ENCODE data around the gene ACAD8. TPM values are rescaled to one million over a fixed set of nuclear protein-coding genes. Genes with fewer than 3 reads are reported as not detected.

ACAD8 gene
- total and polyA plus RNA-seq, 2 of the 4 experiments (the other 2 are of a cell fraction), result 11.1 to 21.2 TPM

DNA sequence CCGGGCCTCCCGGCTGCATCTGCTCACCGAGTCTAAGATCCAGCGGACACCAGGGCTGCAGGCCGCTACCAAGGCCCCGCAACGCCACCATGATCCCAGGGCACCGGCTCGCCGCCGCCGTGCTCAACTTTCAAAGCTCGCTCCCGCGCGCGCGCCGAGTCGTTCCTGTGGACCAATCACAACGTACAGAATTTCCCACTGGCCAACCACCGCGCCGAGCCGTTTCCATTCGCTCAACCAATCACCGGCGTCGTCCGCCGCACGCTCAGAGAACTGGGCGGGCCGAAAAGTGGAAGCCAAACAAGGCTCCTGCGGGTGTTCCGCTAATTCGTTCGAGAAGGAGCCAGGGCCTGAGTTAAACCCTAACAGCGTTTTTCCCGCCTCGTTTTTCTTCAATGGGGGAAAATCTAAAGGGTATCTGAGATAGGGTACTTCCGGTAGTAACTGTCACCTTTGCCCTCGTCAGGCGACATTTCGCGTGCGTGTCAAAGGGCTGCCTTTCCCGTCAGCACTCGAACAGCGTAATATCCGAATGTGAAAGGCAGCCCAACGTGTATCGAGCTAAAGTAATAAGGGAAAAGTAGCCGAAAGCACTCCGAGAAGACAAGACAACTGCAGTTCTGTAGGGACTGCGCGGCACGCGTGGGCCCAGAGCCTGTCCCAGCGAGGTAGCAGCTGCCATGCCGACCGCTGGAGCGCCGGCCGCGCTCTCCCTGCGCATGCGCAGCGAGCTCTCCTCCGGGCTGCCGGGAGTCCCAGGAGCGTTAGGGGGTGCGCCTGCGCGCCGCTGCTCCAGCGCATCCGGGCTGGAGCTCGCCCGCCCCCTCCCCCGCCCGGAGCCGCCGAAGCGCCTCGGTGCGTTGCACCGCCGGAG is 29.3 kb upstream of the ACAD8 start, which contains the start of the genes NCAPD3 and VPS26B:
TSS of gene NCAPD3 (minus strand) at position 132 of the 874 bp plus-strand sequence. CDS start at position 91, 41 bp downstream.
TSS of gene VPS26B (plus strand) at position 836 of the 874 bp plus-strand sequence. CDS start 452 bp downstream, outside the sequence.
- in situ Hi-C loops (cut with MboI; ENCODE audit: low sequenced_read_pairs), result no loop called here
- peak within 1 kb of the TSS; percentile 43 for H3K18ac ChIP-seq (ENCODE audit: low read depth, low read length)
- TF ChIP-seq BHLHE40 (IDR thresholded peaks at IDR 0.05; ENCODE audit: low read depth, low read length), result peak; percentile 76
- TF ChIP-seq, protein P1, sequence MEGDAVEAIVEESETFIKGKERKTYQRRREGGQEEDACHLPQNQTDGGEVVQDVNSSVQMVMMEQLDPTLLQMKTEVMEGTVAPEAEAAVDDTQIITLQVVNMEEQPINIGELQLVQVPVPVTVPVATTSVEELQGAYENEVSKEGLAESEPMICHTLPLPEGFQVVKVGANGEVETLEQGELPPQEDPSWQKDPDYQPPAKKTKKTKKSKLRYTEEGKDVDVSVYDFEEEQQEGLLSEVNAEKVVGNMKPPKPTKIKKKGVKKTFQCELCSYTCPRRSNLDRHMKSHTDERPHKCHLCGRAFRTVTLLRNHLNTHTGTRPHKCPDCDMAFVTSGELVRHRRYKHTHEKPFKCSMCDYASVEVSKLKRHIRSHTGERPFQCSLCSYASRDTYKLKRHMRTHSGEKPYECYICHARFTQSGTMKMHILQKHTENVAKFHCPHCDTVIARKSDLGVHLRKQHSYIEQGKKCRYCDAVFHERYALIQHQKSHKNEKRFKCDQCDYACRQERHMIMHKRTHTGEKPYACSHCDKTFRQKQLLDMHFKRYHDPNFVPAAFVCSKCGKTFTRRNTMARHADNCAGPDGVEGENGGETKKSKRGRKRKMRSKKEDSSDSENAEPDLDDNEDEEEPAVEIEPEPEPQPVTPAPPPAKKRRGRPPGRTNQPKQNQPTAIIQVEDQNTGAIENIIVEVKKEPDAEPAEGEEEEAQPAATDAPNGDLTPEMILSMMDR (conservative IDR thresholded peaks at IDR 0.05; ENCODE audit: low read depth, low read length), result no peak
- no peak for TF ChIP-seq RFX5 (IDR thresholded peaks at IDR 0.05; ENCODE audit: low read depth, low read length)
- TF ChIP-seq POLR2A (IDR thresholded peaks at IDR 0.05; ENCODE audit: low read depth, low read length), result peak; percentile 71
- no peak for TF ChIP-seq CHD1 (IDR thresholded peaks at IDR 0.05; ENCODE audit: low read depth, low read length)
- TF ChIP-seq RCOR1 (IDR thresholded peaks at IDR 0.05; ENCODE audit: insufficient replicate concordance, low read length), result no peak
- peak; percentile 73 for TF ChIP-seq MAZ (IDR thresholded peaks at IDR 0.05; ENCODE audit: borderline replicate concordance, low read depth, low read length)
- peak; percentile 99 for TF ChIP-seq MXI1 (IDR thresholded peaks at IDR 0.05; ENCODE audit: borderline replicate concordance, low read depth, low read length)
- no peak for TF ChIP-seq NFE2L2 (IDR thresholded peaks at IDR 0.05; ENCODE audit: low read depth, low read length)
- peak; percentile 54; the same call in 1 of the 2 replicates for TF ChIP-seq FOS (IDR thresholded peaks at IDR 0.05; ENCODE audit: low read depth, low read length)
- TF ChIP-seq, protein P2, sequence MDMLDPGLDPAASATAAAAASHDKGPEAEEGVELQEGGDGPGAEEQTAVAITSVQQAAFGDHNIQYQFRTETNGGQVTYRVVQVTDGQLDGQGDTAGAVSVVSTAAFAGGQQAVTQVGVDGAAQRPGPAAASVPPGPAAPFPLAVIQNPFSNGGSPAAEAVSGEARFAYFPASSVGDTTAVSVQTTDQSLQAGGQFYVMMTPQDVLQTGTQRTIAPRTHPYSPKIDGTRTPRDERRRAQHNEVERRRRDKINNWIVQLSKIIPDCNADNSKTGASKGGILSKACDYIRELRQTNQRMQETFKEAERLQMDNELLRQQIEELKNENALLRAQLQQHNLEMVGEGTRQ (IDR thresholded peaks at IDR 0.05; ENCODE audit: low read depth, low read length), result 0 out of 2 replicates have a peak, but pooled peaks have one; percentile 7
- no peak for TF ChIP-seq MAFK (IDR thresholded peaks at IDR 0.05; ENCODE audit: low read depth, low read length)
- TF ChIP-seq CEBPB (IDR thresholded peaks at IDR 0.05; ENCODE audit: low read depth, low read length), result no peak
- no peak for TF ChIP-seq RAD21 (IDR thresholded peaks at IDR 0.05; ENCODE audit: low read length)
- TF ChIP-seq SMC3 (IDR thresholded peaks at IDR 0.05; ENCODE audit: low read depth, low read length), result no peak

More for the DNA sequence above, 29.3 kb upstream of the ACAD8 start, which contains the start of the genes NCAPD3 and VPS26B:
- Histone ChIP-seq H3K23ac (ENCODE audit: low read depth, low read length) (peak within 1 kb of the TSS; percentile 91), H2BK20ac (ENCODE audit: low read depth, low read length) (no peak within 1 kb of the TSS), H2BK120ac (ENCODE audit: low read depth, low read length) (peak within 1 kb of the TSS; percentile 21), H3K9ac (ENCODE audit: low read depth, low read length) (peak within 1 kb of the TSS; percentile 91), H3K36me3 (ENCODE audit: control insufficient read depth, insufficient read depth, low read length) (peaks cover 2% of the 10 kb centered on the region), H4K8ac (ENCODE audit: low read depth in 2 of 2, low read length in 2 of 2) (peak within 1 kb of the TSS; percentile 77 to 81), H3K27me3 (ENCODE audit: control insufficient read depth, insufficient read depth, low read length) (no peaks in the 10 kb centered on the region), H3K4me2 (ENCODE audit: low read depth, low read length) (peak within 1 kb of the TSS; percentile 96), H3K9me1 (ENCODE audit: insufficient read depth, low read length) (peaks cover 15% of the 10 kb centered on the region), H3K4me3 (ENCODE audit: insufficient read depth, low read depth, low read length) (peak within 1 kb of the TSS; percentile 70), H4K91ac (ENCODE audit: insufficient read depth, low read depth, low read length) (peak within 1 kb of the TSS; percentile 39), H3K27ac (ENCODE audit: insufficient read depth, low read length) (peak within 1 kb of the TSS; percentile 82), H3K4ac (ENCODE audit: low read depth, low read length) (peak within 1 kb of the TSS; percentile 77), H2AK9ac (replicated peaks; ENCODE audit: low read depth, low read length, poor library complexity) (peak within 1 kb of the TSS; percentile 92), H3K9me3 (ENCODE audit: control insufficient read depth, insufficient read depth, low read length) (no peaks in the 10 kb centered on the region), H2AFZ (replicated peaks; ENCODE audit: low read length, poor library complexity) (peak within 1 kb of the TSS; percentile 92), H3K79me1 (ENCODE audit: low read depth in 1 of 2, low read length in 2 of 2) (peaks cover 11 to 43% of the 10 kb centered on the region in 2 experiments), H3K4me1 (ENCODE audit: control insufficient read depth, insufficient read depth, low read length) (peaks cover 3% of the 10 kb centered on the region; the same call in 1 of the 2 replicates), H3K14ac (replicated peaks; ENCODE audit: low read depth, low read length) (peak within 1 kb of the TSS; percentile 79), H2BK5ac (ENCODE audit: low read depth, low read length, poor library complexity, severe bottlenecking) (peak within 1 kb of the TSS; percentile 75), H3K56ac (ENCODE audit: extremely low read depth, insufficient read depth, low read length) (peak within 1 kb of the TSS; percentile 33), H4K20me1 (ENCODE audit: insufficient read depth, low read length) (peaks cover 16% of the 10 kb centered on the region), H4K5ac (ENCODE audit: low read depth, low read length) (peak within 1 kb of the TSS; percentile 72), H2AK5ac (ENCODE audit: low read depth, low read length) (0 out of 2 replicates have a peak within 1 kb of the TSS, but pooled peaks have one; percentile 49), H2BK15ac (ENCODE audit: low read depth, low read length) (peak within 1 kb of the TSS; percentile 6; the same call in 1 of the 3 replicates)
- WGBS, 2 experiments (ENCODE audit: extremely low coverage in 2 of 2, insufficient read length in 1 of 2), result 0% methylated on average over 47 of the region's 89 CpGs; no CpG with 5 or more reads in 1 of the 2 experiments
- ChIA-PET CTCF (interaction anchor here (1.0 kb wide), 1 partner anchor 13 kb away, joined by 3 read pairs; no protein-coding TSS in a partner anchor), POLR2A (ENCODE audit: unreplicated experiment) (interaction anchor here (0.6 kb wide), 1 partner anchor 42 kb away, joined by 3 read pairs; no protein-coding TSS in a partner anchor)
- no TSS peak for BruUV-seq (replicated peaks)
- dilution Hi-C loops (cut with HindIII; ENCODE audit: low sequenced_read_pairs, unreplicated experiment) (no loop called here), intact Hi-C loops (cut with micrococcal nuclease) (loop anchor here (1.0 to 10.0 kb wide), 3 partner anchors 29 to 299 kb away; partner anchors contain the start of genes ACAD8 and THYN1)
- peak; percentile 93 for DNase-seq
- ATAC-seq (ENCODE audit: low read depth), result peak; percentile 85

All from IMR-90 (cell line).